Hematopoietic multipotent progenitor cell treated with erythropoietin and hydrocortisone succinate and interleukin-3 and kit ligand, for 8 days (in vitro differentiated cells): Measurements from ENCODE around the gene TMEM164.

Experiments used
- DNase-seq: peaks from one replicate; pipeline ENCODE4 v3.0.0-alpha.2; 2015

Gene TMEM164

DNA sequence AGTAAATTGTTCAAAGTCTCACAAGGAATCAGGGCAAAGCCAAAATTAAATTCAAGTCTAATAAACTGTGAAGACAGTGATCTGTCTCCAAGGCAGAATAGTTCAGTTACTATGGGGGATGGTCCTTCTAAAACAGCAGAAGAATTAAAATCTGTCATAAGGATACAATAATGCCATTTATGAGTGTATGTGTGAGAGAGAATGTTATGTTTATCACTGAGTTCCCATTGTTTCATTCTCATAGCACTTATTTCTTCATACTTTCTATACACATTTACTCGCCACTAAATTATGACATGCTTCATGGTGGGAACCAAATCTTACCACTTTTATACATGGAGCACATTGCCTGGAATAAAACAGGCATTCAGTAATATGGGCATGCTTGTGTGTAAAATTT, 212.5 kb downstream of the TMEM164 start:
- DNase-seq, result no peak

- no peak for DNase-seq
Observed at GRCh38 chrX:110216027-110216426, 213.1 kb downstream of the TMEM164 start.

- DNase-seq, result no peak
Observed at GRCh38 chrX:110218591-110218990, 215.7 kb downstream of the TMEM164 start.

DNA sequence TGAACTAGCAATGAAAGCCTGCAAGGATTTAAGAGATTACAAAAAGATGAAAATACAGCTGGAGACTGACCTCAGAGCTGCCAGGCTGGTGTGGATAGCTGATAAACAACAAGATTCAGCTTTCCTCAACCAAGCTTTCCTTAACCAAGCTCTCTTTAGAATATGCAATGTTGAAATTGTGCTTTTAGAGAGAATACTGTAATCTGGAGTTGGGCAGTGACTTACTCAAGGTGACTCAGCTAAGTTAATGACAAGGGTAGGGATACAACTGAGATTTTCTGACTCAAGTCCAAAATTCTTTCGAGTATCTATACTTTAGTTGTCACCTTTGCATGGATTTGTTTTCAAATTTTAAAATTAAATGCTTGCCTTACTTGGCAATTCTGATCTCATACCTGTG, 217.0 kb downstream of the TMEM164 start:
- DNase-seq, result no peak

DNA sequence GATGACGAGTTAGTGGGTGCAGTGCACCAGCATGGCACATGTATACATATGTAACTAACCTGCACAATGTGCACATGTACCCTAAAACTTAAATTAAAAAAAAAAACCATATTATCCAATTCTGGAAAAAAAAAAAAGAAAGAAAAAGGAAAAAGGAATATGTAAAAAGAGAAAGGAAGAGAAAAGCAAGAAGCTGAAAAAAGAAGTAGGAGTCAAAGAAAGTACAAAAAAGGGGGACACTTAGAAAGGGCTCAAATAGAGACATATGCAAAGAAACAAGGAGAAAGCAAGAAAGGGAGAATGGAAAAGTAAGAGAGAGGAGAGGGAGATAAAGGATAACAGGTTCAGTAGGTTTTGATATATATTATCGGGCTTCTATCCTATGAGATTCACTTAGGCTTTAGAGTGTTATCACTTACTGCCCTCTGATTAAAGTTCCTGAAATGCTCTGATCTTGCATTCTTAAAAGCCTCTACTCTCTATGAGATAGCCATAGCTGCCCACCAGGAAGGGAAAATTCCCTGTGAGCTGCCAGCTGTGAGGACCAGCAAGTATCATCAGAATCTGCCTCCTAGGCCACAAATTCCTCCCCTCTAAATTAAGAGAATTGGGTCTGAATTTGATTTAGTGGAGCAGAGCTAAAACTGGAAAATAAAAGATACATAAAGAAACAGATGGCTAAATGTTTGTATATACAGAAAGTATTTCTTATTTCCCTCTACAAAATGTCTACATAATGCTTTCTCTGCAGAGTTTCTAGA, 219.8 kb downstream of the TMEM164 start:
- no peak for DNase-seq

DNA sequence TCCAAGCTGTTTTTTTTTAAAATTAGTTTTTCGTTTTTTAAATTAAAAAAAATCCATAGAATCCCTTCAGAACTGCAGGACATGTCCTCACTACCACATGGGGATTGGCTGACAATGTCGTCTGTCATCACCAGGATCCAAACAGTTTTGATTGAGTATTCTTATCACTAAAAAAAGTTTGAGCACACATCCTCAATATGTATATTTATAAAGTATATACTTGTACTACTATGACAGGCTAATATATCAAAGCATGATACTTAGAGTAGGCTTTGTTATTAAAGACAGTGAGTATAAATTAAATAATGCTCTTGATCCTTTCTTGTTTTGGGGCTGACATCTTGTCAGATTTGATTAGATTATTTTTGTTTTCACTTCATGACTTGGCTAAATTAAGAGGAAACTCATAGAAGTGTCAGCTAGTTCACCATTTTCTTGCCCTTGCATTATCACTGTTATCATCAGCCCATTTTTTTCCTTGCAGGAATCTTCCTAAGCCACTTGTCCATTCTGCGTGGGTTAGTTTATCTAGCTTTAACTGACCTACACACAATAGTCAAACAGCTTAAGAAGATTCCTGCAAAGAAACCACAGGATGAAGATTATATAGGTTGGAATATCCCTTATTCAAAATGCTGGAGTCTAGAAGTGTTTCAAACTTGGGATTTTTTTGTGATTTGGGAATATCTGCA, 222.2 kb downstream of the TMEM164 start:
- no peak for DNase-seq

DNA sequence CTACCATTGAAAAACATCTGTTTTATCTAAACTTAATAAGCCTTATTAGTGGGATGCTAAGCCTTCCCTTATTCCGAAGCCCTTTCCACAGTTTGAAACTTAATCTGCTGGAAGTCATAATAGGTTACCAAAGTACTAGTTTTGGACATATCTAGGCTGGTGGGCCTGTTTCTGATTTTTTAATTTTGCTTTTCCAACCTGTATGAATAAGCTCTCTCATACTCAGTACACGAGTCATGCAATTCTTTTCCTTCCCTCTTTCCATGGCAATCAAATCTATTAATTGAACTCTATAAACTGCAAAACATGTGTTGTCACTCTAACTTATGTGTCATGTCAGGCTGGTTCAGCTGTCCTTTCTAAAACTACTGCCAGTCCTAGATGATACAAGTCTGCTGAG, 224.0 kb downstream of the TMEM164 start:
- no peak for DNase-seq
